ENCODE results near the gene DYNLL1.
"Not testable (repeated sequence)": the region's sequence is repeated elsewhere in the genome, so short reads cannot be mapped to it uniquely, and the experiment has no call there.

The DYNLL1 gene

DNA sequence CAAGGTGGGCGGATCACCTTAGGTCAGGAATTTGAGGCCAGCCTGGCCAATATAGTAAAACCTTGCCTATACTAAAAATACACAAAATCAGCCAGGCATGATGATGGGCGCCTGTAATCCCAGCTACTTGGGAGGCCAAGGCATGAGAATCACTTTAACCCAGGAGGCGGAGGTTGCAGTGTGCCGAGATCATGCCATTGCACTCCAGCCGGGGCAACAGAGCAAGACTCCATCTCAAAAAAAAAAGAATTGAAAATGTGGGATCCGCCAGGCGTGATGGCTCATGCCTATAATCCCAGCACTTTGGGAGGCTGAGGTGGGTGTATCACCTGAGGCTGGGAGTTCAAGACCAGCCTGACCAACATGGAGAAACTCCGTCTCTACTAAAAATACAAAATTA lies 23.4 kb downstream of the DYNLL1 start:
- DNase-seq, result not testable (repeated sequence)

DNA sequence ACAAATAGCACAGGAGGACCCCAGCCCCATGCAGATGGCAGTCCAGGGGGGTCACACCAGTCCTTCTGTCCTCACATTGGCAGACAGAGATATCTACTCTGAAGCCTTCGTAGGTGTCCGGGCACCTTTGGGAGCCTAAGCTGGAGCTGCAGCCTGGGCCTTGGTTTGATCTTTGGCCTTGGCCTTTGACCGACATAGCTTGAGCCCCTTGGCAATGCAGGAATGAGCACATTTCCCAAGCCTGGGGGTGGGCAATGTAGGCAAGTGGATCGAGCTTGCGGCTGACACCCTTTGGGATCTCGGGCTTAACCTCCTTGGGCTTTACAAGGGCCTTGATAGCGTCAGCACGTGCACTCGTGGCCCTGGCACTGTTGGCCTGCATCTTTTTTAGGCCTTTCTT lies 26.7 kb downstream of the DYNLL1 start:
- no peak for DNase-seq

DNA sequence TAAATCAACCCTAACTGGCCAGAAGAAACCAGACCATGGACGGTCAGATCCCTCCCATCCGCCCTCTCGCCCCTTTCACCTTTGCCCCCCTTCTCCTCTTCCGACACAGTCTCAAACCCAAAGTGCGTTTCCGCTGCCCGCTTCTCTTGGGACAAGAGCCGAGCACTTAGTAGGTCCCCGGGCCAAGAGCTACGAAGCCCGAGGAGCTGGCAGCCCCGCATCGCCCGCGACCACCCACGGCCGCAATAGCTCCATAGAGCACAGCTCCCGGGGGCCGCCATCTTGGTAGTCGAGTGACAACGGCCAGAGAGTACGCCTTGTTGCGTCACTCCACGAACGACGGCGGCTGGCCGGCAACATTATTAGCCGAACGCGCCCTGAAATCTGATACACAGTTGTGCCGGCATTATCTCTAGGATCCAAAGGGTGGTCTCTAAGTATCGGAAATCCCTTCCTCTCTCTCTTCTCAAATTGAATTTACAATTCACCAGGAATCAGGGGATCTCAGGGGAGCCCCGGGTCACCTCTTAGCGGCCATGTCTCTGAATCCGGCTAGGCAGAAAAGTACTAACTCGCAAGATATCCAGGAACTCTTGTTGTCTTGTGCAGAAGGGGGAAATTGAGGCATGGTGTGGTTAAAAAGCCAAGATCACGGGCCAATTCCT lies 33.1 kb downstream of the DYNLL1 start, which contains the start of gene COQ5:
COQ5 (minus strand) TSS at position 298 of the 665 bp plus-strand sequence; CDS start at position 281, 17 bp downstream.
- DNase-seq, result peak; percentile 88 to 90

DNA sequence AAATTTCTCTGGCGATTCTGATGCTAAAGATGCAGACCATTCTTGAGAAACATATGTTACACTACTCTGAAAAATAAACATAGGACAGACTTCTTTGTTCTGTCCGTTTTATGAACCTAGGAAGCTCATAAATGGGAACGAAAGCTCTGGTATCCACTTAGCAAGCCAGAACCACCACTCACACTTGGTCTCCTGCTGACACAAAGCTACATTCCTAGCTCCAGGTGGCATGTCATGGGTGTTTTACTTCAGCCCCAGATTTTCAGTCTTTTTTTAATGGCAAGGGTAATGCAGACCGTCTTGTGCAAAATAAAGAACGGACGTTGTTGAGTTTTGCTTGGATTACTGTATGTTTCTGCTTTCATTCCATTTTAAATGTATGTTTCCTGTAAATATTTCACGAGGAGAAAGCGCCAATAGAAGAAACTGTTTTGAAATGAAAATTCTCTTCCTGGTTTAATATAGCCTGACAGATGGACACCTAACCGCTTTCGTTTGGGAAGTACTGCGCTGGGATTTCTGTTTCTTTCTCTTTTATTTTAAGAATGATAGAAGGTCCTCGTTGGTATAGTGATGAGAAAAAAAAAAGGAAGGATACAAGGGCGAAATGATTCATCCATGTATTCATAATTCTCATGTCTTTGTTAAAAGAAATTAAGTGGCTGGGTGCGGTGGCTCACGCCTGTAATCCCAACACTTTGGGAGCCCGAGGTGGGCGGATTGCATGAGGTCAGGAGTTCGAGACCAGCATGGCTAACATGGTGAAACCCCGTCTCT lies 33.9 kb downstream of the DYNLL1 start:
- peak; percentile 33 to 82 for DNase-seq

DNA sequence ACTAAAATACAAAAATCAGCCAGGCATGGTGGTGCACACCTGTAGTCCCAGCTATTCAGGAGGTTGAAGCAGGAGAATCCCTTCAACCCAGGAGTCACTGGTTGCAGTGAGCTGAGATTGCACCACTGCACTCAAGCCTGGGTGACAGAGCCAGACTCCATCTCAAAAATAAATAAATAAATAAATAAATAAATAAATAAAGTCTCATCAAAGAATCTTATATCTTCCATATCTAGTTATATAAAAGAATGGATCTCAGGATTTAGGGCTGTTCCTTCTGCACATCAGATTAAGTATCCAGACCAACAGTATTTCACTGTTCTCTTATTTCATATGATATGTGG lies 34.5 kb downstream of the DYNLL1 start:
- not testable (repeated sequence) for DNase-seq

DNA sequence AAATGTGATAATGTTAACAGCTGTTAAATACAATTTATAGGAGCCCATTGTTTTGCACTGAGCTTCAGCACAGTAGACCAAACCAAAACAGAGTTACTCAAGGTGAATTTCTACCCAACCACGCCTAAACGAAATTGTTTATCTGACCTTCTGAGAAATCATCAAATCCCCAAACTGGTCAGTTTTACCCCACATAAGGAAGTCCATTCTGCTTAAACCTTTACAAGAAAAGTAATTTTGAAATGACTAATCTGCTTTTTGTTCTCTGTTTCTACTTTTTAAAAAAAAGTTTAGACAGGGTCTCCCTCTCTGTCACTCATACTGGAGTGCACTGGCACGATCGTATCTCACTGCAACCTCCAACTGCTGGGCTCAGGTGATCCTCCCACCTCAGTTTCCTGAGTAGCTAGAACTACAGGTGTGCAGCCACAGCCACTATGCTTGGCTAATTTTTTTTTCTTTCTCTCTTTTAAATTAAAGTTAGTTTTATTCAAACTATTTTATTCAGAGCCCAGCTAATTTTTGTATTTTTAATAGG lies 36.9 kb downstream of the DYNLL1 start:
- DNase-seq, result no peak

DNA sequence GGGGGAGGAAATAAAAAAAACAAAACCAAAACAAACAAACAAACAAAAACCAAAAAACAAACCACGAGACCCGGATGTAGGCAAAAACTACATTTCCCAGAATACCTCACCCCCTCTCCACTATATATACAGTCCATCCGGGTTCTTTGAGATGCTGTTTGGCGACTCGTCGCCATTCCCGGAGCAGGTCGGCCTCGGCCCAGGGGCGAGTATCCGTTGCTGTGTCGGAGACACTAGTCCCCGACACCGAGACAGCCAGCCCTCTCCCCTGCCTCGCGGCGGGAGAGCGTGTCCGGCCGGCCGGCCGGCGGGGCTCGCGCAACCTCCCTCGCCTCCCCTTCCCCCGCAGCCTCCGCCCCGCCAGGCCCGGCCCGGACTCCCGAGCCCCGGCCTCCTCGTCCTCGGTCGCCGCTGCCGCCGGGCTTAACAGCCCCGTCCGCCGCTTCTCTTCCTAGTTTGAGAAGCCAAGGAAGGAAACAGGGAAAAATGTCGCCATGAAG lies 38.3 kb downstream of the DYNLL1 start, which contains the start of gene RNF10:
RNF10 (plus strand) TSS at position 154 of the 500 bp plus-strand sequence. CDS start 456 bp downstream, outside the sequence.
- peak; percentile 84 to 90 for DNase-seq

DNA sequence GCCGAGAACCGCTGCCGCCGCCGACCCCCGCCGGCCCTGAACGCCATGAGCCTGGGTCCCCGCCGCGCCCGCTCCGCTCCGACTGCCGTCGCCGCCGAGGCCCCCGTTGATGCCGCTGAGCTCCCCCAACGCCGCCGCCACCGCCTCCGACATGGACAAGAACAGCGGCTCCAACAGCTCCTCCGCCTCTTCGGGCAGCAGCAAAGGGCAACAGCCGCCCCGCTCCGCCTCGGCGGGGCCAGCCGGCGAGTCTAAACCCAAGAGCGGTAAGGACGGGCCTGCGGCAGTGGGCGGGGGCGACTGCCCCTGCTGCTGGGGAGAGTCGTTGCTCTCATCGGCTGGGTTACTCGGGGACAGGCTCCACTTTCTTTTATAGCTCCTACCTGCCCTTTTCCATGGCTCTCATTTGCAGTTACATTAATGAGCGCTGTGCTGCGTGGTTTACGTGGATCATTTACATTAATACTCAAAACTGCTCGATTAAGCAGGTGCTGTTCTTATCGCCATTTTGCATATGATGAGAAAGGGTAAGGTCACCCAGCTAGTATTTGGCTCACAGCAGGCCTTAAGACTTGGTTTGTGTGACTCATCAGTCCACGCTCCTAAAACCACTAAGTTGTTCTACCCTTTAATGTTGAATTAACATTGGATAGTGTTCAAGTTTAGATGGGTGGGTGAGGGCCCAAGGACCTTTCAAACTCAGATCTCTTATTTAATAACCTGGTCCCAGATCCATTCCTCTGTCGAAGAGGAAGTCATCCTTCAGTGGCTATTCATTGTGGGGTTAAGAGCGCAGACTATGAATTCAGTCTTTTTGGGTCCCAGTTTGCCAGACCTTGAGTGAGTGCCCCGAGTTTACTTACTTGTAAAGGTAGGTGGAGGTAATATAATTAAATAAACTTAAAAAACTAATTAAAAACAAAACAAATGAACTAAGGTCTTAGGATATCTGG lies 39.1 kb downstream of the DYNLL1 start:
- DNase-seq, result peak; percentile 8 to 50

DNA sequence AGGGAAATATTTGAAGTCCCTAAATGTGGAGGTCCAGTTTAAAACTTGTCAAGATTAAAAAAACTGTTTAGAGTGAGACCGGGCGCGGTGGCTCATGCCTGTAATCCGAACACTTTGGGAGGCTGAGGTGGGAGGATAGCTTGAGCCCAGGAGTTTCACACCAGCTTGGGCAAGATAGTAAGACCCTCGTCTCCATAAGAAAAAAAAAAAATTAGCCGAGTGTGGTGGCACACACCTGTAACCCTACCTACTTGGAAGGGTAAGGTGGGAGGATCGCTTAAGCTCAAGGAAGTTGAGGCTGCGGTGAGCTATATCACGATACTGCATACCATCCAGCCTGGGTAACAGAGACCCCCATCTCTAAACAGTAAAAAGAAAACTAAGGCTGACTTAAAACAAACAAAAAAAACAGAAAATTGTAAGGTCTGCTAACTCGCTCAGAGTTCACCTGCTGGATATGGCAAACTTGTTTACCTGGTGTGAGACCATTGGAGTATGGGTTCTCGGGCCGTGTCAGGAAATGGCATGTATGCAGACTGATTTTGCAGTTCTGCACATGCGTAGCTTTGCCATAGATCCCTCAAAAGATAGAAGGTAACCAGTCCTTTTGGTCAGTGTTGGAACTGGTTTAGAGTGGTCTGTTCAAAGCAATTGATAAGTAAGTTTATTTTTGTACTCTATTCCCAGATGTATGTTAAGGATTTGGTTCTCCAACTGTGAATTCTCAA lies 40.3 kb downstream of the DYNLL1 start:
- DNase-seq, result no peak

DNA sequence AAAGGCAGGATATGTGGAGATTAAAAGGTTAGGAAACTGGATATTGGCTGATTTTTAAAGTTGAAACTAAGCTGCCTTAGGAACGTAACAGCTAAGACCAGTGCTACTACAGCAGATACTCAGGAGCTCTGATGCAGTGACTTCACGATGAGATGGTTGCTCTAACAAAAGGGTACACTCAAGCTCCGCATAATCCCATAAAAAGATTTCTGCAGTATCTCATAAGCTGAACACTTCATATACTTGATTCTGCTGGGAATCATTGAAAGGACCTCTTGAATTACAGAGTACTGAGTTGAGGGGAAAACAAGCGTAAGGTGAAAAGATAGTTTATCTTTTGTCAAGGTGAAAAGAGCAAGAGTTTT lies 41.9 kb downstream of the DYNLL1 start:
- no peak for DNase-seq

DNA sequence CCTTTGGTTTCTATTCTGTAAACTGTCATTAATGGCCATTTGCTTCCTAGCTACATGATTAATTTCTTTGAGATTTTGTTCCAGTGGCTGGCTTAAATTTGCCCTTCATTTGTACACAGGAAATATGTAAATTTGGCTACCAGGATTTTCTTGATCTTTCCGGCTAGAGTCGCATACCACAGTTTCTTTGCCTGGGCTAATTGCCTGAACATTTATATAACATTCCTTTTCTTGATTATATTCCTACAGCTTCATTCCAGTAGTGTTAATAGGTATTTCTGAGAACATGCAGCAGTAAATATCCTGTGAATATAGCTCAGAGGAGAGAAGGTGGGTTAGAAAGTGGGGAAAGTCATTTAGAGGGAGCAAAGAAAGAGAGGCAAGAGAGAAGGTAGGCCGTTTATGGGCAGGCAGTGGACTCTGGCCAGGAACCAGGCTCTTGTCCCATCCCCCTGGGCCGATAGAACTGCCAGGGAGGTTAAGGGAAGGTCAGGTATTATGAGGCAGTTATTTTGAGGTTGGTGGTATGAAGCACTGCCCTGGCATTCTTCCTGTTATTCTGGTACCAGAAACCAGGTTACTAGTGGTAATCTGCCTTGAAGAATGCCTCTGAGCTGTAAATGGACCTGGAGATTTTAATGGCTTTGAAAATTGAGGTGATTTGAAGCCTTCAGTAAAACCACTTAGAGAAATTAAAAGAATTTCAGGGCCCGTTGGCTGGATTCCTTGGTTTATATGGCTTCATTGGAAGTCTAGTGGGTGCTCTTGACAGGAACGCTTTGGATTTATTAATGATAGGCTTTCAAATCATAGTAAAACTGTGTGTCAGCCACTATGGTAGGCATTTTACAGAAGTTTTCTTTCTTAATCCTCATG lies 42.6 kb downstream of the DYNLL1 start:
- no peak for DNase-seq

DNA sequence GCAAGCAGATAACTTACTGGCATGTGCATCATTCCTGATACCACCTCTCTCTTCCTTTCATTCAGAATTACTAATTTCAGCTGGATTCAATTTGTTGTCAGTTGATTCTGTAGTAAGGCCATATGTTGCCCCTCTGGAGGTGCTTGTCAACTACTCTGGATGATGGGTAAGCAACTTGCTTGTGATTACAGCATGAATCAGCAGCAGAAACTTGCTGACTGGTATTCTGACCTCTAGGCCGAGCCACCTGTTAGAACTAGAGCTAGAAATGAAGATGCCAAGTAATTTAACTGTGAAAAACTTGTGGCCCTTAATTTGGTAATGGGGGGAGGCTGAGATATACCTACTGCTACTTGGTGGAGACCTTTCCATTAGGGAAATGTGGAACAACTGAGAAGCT lies 43.4 kb downstream of the DYNLL1 start:
- DNase-seq, result no peak

DNA sequence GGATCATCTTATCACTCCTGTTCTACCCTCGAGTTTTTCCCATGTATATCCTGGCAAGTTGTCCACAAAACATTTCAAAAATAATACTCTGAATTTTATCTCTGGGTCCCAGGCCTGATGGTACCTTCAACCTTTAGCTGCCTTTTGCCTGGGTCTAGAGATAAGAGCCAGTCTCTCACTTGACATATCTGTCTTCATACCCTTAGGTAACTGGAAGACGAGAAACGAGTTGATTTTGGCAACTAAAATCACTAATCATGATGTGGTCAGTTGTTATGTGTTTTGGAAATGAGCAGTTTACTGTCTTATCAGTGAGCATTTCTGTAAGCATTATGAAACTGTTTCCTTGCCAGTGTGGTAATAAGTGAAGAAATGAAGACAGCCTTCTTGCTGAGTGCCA lies 44.5 kb downstream of the DYNLL1 start:
- no peak for DNase-seq

DNA sequence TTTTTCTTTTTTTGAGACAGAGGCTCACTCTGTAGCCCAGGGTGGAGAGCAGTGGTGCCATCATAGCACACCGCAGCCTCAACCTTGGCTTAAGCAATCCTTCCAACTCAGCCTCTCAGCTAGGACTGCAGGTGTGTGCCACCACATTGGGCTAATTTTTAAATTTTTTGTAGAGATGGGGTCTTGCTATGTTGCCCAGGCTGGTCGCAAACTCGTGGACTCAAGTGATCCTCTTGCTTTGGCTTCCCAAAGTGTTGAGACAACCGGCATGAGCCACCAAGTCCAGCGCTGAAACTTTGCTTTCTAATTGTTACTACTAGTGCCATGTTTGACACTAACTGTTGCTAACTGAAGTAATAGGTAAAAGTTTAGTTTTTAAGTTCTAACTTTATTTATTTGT lies 46.3 kb downstream of the DYNLL1 start:
- DNase-seq, result no peak

DNA sequence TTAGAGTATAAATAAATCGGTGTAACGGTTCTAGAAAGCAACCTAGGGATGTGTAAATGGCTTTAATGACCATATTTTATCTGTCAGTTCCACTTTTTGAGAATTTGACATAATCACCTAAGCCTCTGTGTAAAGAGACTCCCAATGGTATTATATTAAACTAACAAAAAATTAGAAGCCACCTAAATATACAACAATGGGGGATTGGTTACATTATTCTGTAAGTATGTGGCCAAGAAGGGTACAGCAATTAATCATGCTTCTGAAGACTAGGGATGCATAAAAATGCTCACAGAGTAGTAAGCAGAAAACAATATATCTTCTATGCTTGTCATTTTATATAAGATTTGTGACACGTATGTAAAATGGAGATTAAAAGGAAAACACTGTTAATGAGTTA lies 48.8 kb downstream of the DYNLL1 start:
- DNase-seq, result no peak

DNA sequence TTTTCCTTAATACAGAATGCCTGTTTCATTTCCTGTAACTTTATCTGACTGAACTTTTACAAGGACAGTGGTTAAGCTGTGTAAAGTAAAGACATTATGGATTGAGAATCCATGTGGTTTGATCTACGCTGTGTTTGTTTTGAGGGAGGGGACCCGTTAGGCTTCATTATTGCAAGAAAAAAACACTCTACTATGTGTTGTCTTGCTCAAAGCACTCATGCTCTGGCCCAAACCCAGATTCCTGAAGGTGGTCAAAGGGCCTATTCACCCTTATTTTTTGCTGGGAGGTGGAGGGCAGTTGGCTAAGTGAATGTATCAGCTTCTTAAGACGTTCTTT lies 50.1 kb downstream of the DYNLL1 start:
- DNase-seq, result no peak

All from NCI-H2081 (cell line).